ENCODE data around the gene TXN.

Gene TXN

DNA sequence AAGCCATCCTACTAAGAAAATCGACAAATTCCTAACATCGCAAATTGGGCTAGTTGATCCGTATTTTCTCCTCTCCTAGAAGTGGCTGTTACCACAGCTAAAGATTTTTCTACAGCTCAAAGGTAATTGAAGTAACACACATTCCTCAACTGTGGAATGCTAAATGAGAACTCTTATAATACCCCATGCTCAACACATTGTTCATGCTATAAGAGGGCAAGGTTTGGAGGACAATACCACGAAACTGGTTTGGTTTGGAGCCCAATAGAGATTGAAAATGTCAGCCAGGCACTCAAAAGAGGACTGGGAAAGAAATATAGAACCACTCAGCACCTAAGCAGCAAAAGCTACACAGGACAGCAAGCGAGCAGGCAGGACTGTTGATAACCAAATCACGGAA is 10.1 kb downstream of the TXN start:
- TF ChIP-seq, protein P1, sequence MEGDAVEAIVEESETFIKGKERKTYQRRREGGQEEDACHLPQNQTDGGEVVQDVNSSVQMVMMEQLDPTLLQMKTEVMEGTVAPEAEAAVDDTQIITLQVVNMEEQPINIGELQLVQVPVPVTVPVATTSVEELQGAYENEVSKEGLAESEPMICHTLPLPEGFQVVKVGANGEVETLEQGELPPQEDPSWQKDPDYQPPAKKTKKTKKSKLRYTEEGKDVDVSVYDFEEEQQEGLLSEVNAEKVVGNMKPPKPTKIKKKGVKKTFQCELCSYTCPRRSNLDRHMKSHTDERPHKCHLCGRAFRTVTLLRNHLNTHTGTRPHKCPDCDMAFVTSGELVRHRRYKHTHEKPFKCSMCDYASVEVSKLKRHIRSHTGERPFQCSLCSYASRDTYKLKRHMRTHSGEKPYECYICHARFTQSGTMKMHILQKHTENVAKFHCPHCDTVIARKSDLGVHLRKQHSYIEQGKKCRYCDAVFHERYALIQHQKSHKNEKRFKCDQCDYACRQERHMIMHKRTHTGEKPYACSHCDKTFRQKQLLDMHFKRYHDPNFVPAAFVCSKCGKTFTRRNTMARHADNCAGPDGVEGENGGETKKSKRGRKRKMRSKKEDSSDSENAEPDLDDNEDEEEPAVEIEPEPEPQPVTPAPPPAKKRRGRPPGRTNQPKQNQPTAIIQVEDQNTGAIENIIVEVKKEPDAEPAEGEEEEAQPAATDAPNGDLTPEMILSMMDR (IDR thresholded peaks at IDR 0.05; ENCODE audit: insufficient read depth, low read length, missing control alignments): no peak
- POLR2A ChIA-PET: no interaction called here
- DNase-seq (ENCODE audit: low read depth, low spot score): no peak
- H3K4me3 ChIP-seq (ENCODE audit: low read depth, low read length): no peak overlapping the region
- CTCF ChIA-PET: no interaction called here

DNA sequence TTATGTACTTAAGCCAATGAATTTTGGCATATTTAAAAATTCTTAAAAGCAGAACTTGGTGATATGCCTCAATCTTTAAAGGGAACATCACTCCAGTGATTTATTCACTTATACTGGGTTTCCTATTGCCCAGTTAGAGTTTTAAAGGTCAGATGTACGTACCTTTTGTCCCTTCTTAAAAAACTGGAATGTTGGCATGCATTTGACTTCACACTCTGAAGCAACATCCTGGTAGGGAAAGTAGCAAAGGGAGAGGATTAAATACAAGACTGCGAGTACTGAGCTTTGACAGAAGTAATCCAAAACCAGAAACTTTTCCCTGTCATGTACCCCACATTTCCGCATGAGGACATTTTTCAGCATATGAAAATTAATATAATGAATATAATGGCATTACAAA is 11.7 kb downstream of the TXN start:
- CTCF ChIA-PET: interaction anchor here (0.8 kb wide), 1 partner anchor 61 kb away, joined by 6 read pairs; no protein-coding TSS in a partner anchor
- DNase-seq (ENCODE audit: low read depth, low spot score): no peak
- TF ChIP-seq, protein P1 (IDR thresholded peaks at IDR 0.05; ENCODE audit: insufficient read depth, low read length, missing control alignments): no peak
- POLR2A ChIA-PET: no interaction called here
- H3K4me3 ChIP-seq (ENCODE audit: low read depth, low read length): no peak overlapping the region

DNA sequence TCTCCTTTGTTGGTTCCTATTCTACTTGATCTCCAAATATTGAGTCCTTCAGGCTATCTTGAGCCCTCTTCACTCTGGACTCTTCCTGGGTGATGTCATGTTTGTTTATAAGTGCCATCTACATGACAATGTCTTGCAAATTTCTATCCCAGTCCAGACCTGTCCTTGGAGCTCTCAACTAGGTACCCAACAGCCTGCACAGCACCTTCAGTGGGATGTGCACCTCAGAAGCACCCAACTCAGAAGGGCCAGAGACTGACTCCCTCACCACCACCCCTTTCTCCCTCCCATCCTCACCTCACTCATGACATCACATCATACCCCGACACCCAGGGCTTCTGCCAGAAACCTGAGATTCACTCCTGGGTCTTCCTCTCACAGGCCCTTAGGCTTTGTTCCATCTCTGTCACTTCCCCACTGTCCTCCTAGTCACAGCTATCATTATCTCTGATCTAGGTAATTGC is 14.4 kb downstream of the TXN start:
- CTCF ChIA-PET: interaction anchor here (1.0 kb wide), 1 partner anchor 59 kb away, joined by 3 read pairs; no protein-coding TSS in a partner anchor
- H3K4me3 ChIP-seq (ENCODE audit: low read depth, low read length): no peak overlapping the region
- POLR2A ChIA-PET: interaction anchor here (1.6 kb wide), 1 partner anchor 15 kb away, joined by 10 read pairs; the partner anchor contains the start of gene TXN
- TF ChIP-seq, protein P1 (IDR thresholded peaks at IDR 0.05; ENCODE audit: insufficient read depth, low read length, missing control alignments): no peak
- DNase-seq (ENCODE audit: low read depth, low spot score): no peak

DNA sequence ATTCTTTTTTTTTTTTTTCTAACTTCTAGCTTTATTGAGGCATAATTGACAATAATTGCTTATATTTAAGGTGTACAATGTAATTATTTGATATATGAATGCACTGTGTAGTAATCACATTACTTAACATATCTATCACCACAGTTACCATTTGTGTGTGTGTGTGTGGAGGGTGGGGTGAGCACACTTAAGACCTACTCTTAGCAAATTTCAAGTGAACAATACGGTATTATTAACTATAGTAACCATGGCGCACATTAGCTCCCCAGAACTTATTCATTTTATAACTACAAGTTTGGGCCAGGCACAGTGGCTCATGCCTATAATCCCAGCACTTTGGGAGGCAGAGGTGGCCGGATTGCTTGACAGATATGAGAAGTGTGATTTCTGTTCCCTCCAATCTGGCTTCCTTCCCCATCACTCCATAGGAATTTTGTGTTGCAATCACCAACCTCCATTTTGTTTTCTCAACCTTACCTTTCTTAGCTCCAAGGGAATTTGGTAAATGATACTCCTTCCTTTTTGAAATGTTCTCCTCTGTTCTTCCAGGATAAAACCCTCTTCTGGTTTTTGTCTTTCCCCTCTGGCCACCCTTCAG is 14.9 kb downstream of the TXN start:
- no peak overlapping the region for H3K4me3 ChIP-seq (ENCODE audit: low read depth, low read length)
- ChIA-PET CTCF (interaction anchor here (1.0 kb wide), 1 partner anchor 58 kb away, joined by 3 read pairs; no protein-coding TSS in a partner anchor), POLR2A (no interaction called here)
- TF ChIP-seq, protein P1 (IDR thresholded peaks at IDR 0.05; ENCODE audit: insufficient read depth, low read length, missing control alignments): no peak
- no peak for DNase-seq (ENCODE audit: low read depth, low spot score)

DNA sequence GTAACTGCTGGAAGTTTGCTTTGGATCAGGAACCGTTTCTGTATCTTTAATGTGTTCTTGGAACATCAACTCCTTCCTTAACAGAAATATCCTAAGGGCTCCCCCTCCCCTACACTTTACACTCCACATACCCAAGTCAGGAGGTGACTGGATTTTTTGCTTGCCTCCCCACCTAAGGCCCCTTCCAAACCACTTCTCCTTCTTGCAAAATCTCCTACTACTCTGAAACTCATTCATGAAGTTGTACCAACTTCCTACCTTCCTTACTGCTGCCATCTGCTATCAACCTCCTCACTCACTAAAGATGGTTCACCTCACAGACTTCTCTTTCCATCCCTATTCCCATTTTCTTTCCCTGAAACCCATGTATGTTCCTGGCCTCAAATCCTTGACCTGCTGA is 16.1 kb downstream of the TXN start:
- ChIA-PET POLR2A (no interaction called here), CTCF (interaction anchor here (1.3 kb wide), 1 partner anchor 24 kb away, joined by 3 read pairs; no protein-coding TSS in a partner anchor)
- no peak for DNase-seq (ENCODE audit: low read depth, low spot score)
- TF ChIP-seq, protein P1 (IDR thresholded peaks at IDR 0.05; ENCODE audit: insufficient read depth, low read length, missing control alignments): no peak
- no peak overlapping the region for H3K4me3 ChIP-seq (ENCODE audit: low read depth, low read length)

DNA sequence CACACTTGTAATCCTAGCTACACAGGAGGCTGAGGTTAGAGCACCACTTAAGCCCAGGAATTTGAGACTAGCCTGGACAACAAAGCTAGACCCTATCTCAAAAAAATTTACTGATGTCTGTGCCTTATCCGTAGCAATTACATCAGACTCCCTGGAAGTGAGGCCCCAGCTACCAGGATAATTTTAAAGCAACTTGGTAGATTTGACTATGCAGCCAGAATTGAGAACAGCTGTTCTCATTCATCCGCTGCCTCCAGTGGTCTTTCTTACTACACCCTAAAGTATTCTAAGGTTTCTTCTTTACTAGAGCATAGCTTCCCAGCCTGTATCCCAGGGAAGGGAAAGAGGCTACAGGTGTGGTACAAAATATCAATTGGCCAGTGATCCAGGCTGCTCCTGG is 28.0 kb downstream of the TXN start:
- ChIA-PET CTCF (interaction anchor here (0.8 to 2.6 kb wide), 3 partner anchors 10 to 395 kb away, joined by 3 to 32 read pairs (median 3); no protein-coding TSS in a partner anchor), POLR2A (no interaction called here)
- no peak for DNase-seq (ENCODE audit: low read depth, low spot score)
- TF ChIP-seq, protein P1 (IDR thresholded peaks at IDR 0.05; ENCODE audit: insufficient read depth, low read length, missing control alignments): no peak
- no peak overlapping the region for H3K4me3 ChIP-seq (ENCODE audit: low read depth, low read length)

Data from AG04449 (cell line).